NCI-H1436 treated with DMSO at 0.1 percent for 48 hours (cell line): ENCODE data around the gene RETN.
"Not testable (repeated sequence)": the region's sequence is repeated elsewhere in the genome, so short reads cannot be mapped to it uniquely, and the experiment has no call there.

Experiments used
- DNase-seq: peaks from one replicate; lab custom pipeline; 2025; lab: John Stamatoyannopoulos, UW

RETN gene

GRCh38 chr19:7637374-7638256, 31.2 kb upstream of the RETN start:
- DNase-seq: no peak

GRCh38 chr19:7638802-7639465, 29.9 kb upstream of the RETN start:
- no peak for DNase-seq

DNA sequence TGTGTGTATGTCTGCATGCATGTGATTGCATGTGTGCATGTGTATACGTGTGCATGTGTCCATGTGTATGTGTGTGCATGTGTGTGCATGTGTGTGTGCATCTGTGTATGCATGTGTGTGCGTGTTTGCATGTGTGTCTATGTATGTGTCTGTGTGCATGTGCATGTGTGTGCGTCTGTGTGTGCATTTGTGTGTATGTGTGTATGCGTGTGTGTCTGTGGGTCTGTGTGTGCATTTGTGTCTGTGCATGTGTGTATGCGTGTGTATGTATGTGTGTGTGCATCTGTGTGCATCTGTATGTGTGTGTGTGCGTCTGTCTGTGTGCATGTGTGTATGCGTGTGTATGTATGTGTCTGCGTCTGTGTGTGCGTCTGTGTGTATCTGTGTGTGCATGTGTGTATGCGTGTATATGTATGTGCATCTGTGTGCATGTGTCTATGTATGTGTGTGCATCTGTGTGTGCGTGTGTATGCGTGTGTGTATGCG, 28.9 kb upstream of the RETN start:
- no peak for DNase-seq

DNA sequence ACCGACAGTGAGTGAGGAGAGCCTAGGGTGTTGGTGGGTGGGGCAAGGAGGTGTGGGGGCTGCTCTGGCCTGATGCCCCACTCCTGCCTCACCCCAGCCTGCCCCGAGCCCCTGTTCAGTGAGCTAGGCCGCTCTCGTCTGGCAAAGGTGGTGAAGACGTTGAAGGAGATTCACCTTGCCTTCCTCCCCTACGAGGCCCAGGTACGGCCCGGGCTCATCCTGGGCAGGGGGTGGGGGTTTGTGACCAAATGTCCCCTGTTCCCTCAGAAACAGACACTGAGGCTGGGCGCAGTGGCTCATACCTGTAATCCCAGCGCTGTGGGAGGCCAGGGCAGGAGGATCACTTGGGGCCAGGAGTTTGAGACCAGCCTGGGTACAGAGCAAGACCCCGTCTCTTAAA, 28.0 kb upstream of the RETN start:
- no peak for DNase-seq

- DNase-seq: no peak
Measured at GRCh38 chr19:7641290-7642276, 27.3 kb upstream of the RETN start.

DNA sequence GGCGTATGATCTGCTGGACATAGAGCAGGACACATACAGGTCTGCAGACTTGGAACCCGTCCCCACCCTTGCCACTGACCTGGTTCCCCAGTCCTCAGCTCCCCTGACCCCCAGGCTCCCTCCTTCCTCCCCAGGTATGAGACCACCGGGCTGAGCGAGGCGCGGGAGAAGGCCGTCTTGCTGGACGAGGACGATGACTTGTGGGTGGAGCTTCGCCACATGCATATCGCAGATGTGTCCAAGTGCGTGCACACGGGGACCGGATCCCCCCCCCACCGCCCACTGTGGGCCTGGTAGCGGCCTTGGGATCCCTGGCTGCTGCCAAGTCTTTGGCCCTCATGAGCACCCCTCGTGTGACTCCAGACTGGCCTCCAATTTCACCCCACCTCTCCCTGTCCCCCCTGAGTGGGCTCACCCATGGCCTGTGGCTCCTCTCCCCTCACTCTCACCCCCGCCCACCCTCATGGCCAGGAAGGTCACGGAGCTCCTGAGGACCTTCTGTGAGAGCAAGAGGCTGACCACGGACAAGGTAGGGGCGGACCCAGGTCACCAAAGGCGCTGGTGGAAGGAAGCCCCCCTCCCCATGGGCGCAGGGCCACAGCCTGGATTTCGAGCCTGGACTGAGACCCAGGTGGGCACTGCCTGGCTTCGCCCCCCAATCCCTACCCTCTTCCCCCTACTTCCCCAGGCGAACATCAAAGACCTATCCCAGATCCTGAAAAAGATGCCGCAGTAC, 26.4 kb upstream of the RETN start:
- DNase-seq: no peak

DNA sequence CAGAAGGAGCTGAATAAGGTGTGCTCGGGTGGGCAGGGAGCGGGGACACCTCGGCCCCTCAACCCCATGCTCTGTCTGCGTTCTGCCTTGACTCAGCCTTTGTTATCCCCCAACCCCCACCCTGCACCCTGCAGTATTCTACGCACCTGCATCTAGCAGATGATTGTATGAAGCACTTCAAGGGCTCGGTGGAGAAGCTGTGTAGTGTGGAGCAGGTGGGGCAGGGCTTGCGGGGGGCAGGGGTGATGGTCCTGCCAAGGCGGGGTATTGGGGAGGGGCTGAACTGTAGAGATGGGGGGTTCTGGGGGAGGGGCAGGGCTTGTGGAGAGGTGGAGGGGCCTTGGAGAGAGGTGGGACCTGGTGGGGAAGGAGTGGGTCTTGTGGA, 25.8 kb upstream of the RETN start:
- DNase-seq: no peak

- not testable (repeated sequence) for DNase-seq
Measured at GRCh38 chr19:7643629-7644549, 25.0 kb upstream of the RETN start.

GRCh38 chr19:7644550-7644877, 24.3 kb upstream of the RETN start:
- DNase-seq: no peak

DNA sequence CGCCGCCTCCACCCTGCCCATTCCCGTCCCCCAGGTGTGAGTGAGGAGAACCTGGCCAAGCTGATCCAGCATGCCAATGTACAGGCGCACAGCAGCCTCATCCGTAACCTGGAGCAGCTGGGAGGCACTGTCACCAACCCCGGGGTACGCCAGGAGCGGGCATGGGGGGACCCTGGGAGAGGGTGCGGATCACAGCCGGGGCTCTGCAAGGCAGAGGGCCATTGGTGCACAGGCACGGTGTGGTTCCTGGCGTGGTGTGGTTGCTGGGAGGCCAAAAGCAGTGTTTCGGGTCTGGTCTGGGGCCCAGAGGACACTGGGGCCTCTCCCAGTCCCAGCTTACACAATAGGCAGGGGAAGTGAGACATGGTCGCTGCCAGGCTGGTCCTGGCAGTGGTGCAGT, 23.7 kb upstream of the RETN start:
- no peak for DNase-seq

DNA sequence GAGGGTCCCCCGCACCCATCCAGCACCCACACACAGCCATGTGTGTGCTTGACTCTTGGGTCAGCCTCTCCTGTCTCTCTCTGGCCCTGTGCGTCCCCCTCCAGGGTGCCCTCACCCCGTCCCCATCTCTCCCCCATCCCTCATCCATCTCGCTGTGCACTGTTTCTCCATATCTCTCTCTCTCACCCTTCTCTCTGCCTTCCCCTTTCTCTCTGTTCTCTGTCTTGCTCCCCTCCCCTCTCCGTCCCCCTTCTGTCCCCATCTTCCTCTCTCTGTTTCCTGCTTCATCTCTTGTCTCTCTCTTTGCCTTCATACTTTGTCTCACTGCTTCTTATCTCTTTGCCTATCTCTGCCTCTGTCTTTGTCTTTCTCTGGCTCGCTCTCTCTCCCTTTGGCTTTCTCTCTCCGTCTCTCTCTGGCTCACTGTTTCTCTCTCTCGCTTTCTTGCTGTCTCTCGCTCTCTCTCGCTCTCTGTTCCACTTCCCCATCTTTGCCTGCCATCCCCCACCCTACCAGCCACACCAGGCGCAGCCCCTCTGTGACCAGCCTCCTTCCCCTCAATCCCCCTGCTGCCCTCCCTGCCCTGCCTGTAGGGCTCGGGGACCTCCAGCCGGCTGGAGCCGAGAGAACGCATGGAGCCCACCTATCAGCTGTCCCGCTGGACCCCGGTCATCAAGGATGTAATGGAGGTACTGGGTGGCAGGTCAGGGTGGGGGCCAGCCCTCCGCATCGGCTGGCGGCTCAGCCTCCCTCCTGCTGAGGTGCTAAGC, 23.0 kb upstream of the RETN start:
- DNase-seq: no peak

DNA sequence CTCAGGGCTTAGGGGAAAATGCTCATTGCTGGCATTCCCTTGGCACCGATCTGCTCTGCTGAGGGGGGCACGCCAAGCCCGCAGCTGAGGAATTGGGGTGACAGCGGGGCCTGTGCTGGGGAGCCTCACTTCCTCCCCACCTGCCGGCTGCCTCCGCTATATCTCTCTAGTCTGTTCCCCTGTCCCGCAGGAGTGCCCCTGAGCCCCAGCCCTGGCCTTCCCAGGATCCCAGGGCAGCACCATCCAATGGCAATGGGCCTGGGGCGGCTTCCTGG, 22.5 kb upstream of the RETN start:
- DNase-seq: no peak

GRCh38 chr19:7647156-7647555, 21.7 kb upstream of the RETN start:
- DNase-seq: no peak

DNA sequence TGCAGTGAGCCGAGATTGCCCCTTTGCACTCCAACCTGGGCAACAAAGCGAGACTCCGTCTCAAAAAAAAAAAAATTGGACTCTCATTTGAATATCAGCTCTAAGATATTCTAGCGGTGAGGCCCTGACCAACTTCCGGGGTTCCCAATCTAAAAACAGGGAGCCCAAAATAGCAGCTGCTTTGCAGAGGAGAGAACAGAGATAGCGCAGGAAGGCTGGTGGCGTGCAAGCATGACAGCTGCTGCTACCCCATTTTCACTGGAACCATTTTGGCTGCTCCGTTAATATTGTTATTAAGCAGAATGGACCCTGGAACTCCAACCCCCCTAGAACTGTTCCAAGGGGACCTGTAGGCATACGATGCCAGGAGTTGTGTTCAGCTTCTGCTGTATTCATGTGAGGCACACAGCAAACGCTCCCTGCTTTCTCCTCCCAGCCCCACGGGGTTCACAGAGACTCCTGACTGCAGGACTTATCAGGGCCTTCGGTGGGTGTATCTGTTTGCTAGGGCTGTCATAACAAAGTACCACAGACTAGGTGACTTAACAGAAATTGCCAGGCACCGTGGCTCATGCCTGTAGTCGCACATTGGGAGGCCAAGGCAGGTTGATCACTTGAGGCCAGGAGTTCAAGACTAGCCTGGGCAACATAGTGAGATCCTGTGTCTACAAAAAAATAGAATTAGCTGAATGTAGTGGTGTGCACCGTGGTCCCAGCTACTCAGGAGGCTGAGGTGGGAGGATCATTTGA, 20.4 kb upstream of the RETN start:
- no peak for DNase-seq

DNA sequence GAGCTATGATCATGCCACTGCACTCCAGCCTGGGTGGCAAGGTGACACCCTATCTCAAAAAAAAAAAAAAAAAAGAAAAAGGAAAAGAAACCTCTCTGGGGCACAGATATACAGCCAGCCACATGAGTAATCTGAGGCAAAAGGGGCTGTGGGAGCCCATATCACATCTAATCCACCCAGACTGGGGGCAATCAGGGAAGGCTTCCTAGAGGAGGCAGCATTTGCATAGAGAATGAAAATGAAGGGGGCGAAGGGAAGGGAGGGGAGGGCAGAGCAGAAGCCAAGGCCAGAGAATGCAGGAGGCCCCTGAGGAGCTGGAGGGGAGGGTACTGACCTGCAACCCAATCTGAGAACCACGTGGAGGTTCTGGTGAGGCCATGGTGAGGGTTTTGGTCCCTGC, 18.7 kb upstream of the RETN start:
- DNase-seq: no peak

- peak; percentile 35 for DNase-seq
Measured at GRCh38 chr19:7652061-7652641, 16.7 kb upstream of the RETN start.

DNA sequence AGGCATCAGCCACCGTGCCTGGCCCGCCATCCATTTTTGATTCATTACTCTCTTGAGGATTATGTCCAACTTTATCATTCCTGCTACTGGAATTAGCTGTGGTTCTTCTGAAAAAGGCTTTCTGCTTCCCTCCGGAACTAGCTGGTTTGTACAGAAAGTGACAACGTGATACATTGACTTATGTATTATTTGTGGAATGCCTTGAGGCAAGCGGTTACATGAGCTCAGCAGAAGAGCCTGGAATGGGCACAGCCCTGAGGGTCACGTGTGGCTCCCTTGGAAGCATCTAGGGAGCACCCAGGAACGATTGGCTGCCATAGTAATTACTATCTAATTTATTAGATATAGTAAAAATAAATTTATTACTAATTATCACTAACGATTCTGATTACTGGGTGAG, 14.4 kb upstream of the RETN start:
- no peak for DNase-seq

- DNase-seq: no peak
Measured at GRCh38 chr19:7655581-7655980, 13.3 kb upstream of the RETN start.
